HCT116 (cell line): Measurements from ENCODE around the gene IL1RL1. TPM values are rescaled to one million over a fixed set of nuclear protein-coding genes. Genes with fewer than 3 reads are reported as not detected.
"Not testable (repeated sequence)": the region's sequence is repeated elsewhere in the genome, so short reads cannot be mapped to it uniquely, and the experiment has no call there.

Experiments used
- ATAC-seq: fragments of 200-7000 bp; cut with Tn5 transposase; 2 replicates; pipeline ENCODE4 v1.9.1; 2020; ENCODE audit warnings: mild to moderate bottlenecking, moderate library complexity
- BruUV-seq: library from RNA; stranded (reverse); fragments of 400-500 nt; replicated peaks from 2 replicates; lab custom pipeline; 2021; lab: Mats Ljungman, UMichigan
- CTCF ChIA-PET: fragments of 300-600 bp; sonication (Branson Sonifier 250); formaldehyde crosslinking; loops from one replicate; lab custom pipeline; 2021; ENCODE audit warnings: antibody characterized with exemption; lab: Charles Lee
- POLR2A ChIA-PET: fragments of 300-600, 350-600 bp; sonication (Branson Sonifier 250); formaldehyde crosslinking; loops from one replicate; lab custom pipeline; 2021; ENCODE audit warnings: antibody characterized with exemption; lab: Charles Lee
- RAD21 ChIA-PET, 2 experiments: fragments of 300-600 bp; sonication (Branson Sonifier 250); formaldehyde crosslinking; loops; one replicate each; lab custom pipeline; 2023; ENCODE audit warnings: low total read pairs in 2 of 2; ENCODE audit not compliant: uncharacterized antibody in 2 of 2, unreplicated experiment in 2 of 2, low non-redundant PET in 1 of 2; lab: Charles Lee
- DNase-seq: peaks from one replicate; pipeline ENCODE4 v3.0.0-alpha.2; 2010; ENCODE audit warnings: low read depth, low spot score
- H2AFZ ChIP-seq: fragments of 200-600 bp; shearing (Covaris generic), sonication (generic); 2 replicates; pipeline ENCODE4 v1.6.1; 2017; ENCODE audit warnings: low read depth, mixed run types, mixed read lengths, antibody characterized with exemption, low read length; ENCODE audit not compliant: poor library complexity, severe bottlenecking
- H3K27ac ChIP-seq: 2 replicates; pipeline ENCODE4 v1.5.1; 2012; ENCODE audit warnings: low read depth, low read length
- H3K27me3 ChIP-seq: fragments of 200-600 bp; sonication (generic); 2 replicates; pipeline ENCODE4 v1.6.1; 2016; ENCODE audit warnings: mixed run types, low read length, mixed read lengths; ENCODE audit not compliant: insufficient read depth
- H3K36me3 ChIP-seq, 2 experiments: fragments of 200-500 bp in 1 of 2; fragments of 200-600 bp in 1 of 2; sonication (Bioruptor generic) in 1 of 2; sonication (generic) in 1 of 2; 2 replicates each; pipeline versions ENCODE4 v1.5.1 to v1.6.1; 2014 to 2016; ENCODE audit warnings: low read length in 2 of 2, inconsistent platforms in 1 of 2, mixed read lengths in 1 of 2, mixed run types in 1 of 2; ENCODE audit not compliant: insufficient read depth in 2 of 2, control insufficient read depth in 1 of 2
- H3K4me1 ChIP-seq, 2 experiments: fragments of 200-600 bp in 1 of 2; sonication (generic) in 1 of 2; 2 replicates each; pipeline versions ENCODE4 v1.5.1 to v1.6.1; 2012 to 2017; ENCODE audit warnings: low read length in 2 of 2, inconsistent platforms in 1 of 2, mild to moderate bottlenecking in 1 of 2, mixed read lengths in 1 of 2, mixed run types in 1 of 2, moderate library complexity in 1 of 2; ENCODE audit not compliant: insufficient read depth in 2 of 2, control insufficient read depth in 1 of 2
- H3K4me2 ChIP-seq: fragments of 200-600 bp; sonication (generic); 2 replicates; pipeline ENCODE4 v1.6.1; 2017; ENCODE audit warnings: mixed run types, low read length, mixed read lengths
- H3K4me3 ChIP-seq, 2 experiments: fragments of 200-600 bp in 1 of 2; sonication (generic) in 1 of 2; replicated peaks in 1 of 2; 2 replicates each; pipeline ENCODE4 v1.5.1; 2011 to 2016; ENCODE audit warnings: low read length in 2 of 2, control low read depth in 1 of 2, low read depth in 1 of 2, mild to moderate bottlenecking in 1 of 2, mixed read lengths in 1 of 2, mixed run types in 1 of 2
- H3K79me2 ChIP-seq: fragments of 200-600 bp; sonication (generic); 2 replicates; pipeline ENCODE4 v1.6.1; 2017; ENCODE audit warnings: mild to moderate bottlenecking, mixed run types, low read length, moderate library complexity, mixed read lengths; ENCODE audit not compliant: insufficient read depth
- H3K9ac ChIP-seq: fragments of 200-600 bp; sonication (generic); 2 replicates; pipeline ENCODE4 v1.6.1; 2016; ENCODE audit warnings: low read length, mixed read lengths
- H3K9me2 ChIP-seq: fragments of 200-600 bp; sonication (generic), shearing (Covaris generic); 2 replicates; pipeline ENCODE4 v1.6.1; 2017; ENCODE audit warnings: mixed run types, mild to moderate bottlenecking, moderate library complexity; ENCODE audit not compliant: insufficient read depth
- H3K9me3 ChIP-seq, 2 experiments: fragments of 200-500 bp in 1 of 2; fragments of 200-600 bp in 1 of 2; sonication (Bioruptor generic) in 1 of 2; sonication (generic) in 1 of 2; 2 replicates each; pipeline ENCODE4 v1.6.1; 2014 to 2017; ENCODE audit warnings: low read length in 2 of 2, mixed read lengths in 2 of 2, inconsistent platforms in 1 of 2, low read depth in 1 of 2, mild to moderate bottlenecking in 1 of 2, mixed run types in 1 of 2, moderate library complexity in 1 of 2; ENCODE audit not compliant: control insufficient read depth in 1 of 2, insufficient read depth in 1 of 2
- H4K20me1 ChIP-seq: fragments of 200-600 bp; sonication (generic), shearing (Covaris generic); 2 replicates; pipeline ENCODE4 v1.6.1; 2017; ENCODE audit warnings: mixed run types, mild to moderate bottlenecking, moderate library complexity; ENCODE audit not compliant: insufficient read depth
- ATF3 ChIP-seq: IDR thresholded peaks from 2 replicates; pipeline ENCODE4 v1.6.1; 2012
- CBX3 ChIP-seq: IDR thresholded peaks from 2 replicates; pipeline ENCODE4 v1.6.1; 2012; ENCODE audit warnings: low read depth
- CEBPB ChIP-seq: IDR thresholded peaks from 2 replicates; pipeline ENCODE4 v1.6.1; 2012; ENCODE audit warnings: low read depth
- EGR1 ChIP-seq: IDR thresholded peaks from 2 replicates; pipeline ENCODE4 v1.6.1; 2012; ENCODE audit warnings: low read depth
- ELF1 ChIP-seq: IDR thresholded peaks from 2 replicates; pipeline ENCODE4 v1.6.1; 2012; ENCODE audit warnings: low read depth, borderline replicate concordance
- EZH2 ChIP-seq: fragments of 200-600 bp; sonication (generic); IDR thresholded peaks from 2 replicates; pipeline ENCODE4 v1.6.1; 2017; ENCODE audit warnings: antibody characterized with exemption, mixed run types
- FOSL1 ChIP-seq: IDR thresholded peaks from 2 replicates; pipeline ENCODE4 v1.6.1; 2012; ENCODE audit warnings: low read depth
- JUND ChIP-seq: IDR thresholded peaks from 2 replicates; pipeline ENCODE4 v1.6.1; 2012
- POLR2A ChIP-seq: IDR thresholded peaks from 2 replicates; pipeline ENCODE4 v1.7.0; 2011; ENCODE audit warnings: borderline replicate concordance; ENCODE audit not compliant: insufficient read depth, insufficient read length; ENCODE audit errors: extremely low read depth
- POLR2AphosphoS5 ChIP-seq: IDR thresholded peaks from 2 replicates; pipeline ENCODE4 v1.6.1; 2011; ENCODE audit warnings: mild to moderate bottlenecking, low read depth, low read length, moderate library complexity
- RAD21 ChIP-seq: IDR thresholded peaks from 2 replicates; pipeline ENCODE4 v1.6.1; 2012; ENCODE audit warnings: low read depth, mild to moderate bottlenecking
- REST ChIP-seq: IDR thresholded peaks from 2 replicates; pipeline ENCODE4 v1.6.1; 2012; ENCODE audit warnings: low read depth
- SIN3A ChIP-seq: IDR thresholded peaks from 2 replicates; pipeline ENCODE4 v1.6.1; 2012; ENCODE audit warnings: low read depth
- SP1 ChIP-seq: IDR thresholded peaks from 2 replicates; pipeline ENCODE4 v1.6.1; 2012; ENCODE audit warnings: low read depth
- SRF ChIP-seq: IDR thresholded peaks from 2 replicates; pipeline ENCODE4 v1.6.1; 2012; ENCODE audit warnings: low read depth
- TCF7L2 ChIP-seq: IDR thresholded peaks from 2 replicates; pipeline ENCODE4 v1.7.0; 2011; ENCODE audit warnings: borderline replicate concordance, inconsistent platforms; ENCODE audit not compliant: insufficient read depth, insufficient read length; ENCODE audit errors: extremely low read depth
- YY1 ChIP-seq: IDR thresholded peaks from 2 replicates; pipeline ENCODE4 v1.6.1; 2011; ENCODE audit warnings: low read length, low read depth, moderate library complexity, mild to moderate bottlenecking; ENCODE audit not compliant: insufficient replicate concordance; ENCODE audit errors: extremely low read depth
- ZBTB33 ChIP-seq: IDR thresholded peaks from 2 replicates; pipeline ENCODE4 v1.6.1; 2011; ENCODE audit warnings: mild to moderate bottlenecking, low read length, moderate library complexity; ENCODE audit not compliant: insufficient replicate concordance; ENCODE audit errors: extremely low read depth
- ZNF274 ChIP-seq: fragments of 200-500 bp; sonication (Bioruptor generic); IDR thresholded peaks from 2 replicates; pipeline ENCODE4 v1.6.1; 2014; ENCODE audit warnings: mild to moderate bottlenecking, low read depth, low read length, inconsistent platforms
- intact Hi-C: fragments of 100-400 bp; cut with micrococcal nuclease; formaldehyde crosslinking; loops from 2 replicates; pipeline ENCODE4 v1.10.0; 2022
- total RNA-seq: library from RNA; stranded (reverse); gene quantifications from one replicate; pipeline ENCODE4 v1.2.1, GENCODE V29; 2021; ENCODE audit not compliant: unreplicated experiment

The IL1RL1 gene
- total RNA-seq, 1 experiment from 2014 or later: not detected

GRCh38 chr2:102321941-102322719, 10.8 kb downstream of the IL1RL1 start:
- H3K4me1 ChIP-seq: no peaks in the 10 kb centered on the region
- no peak overlapping the region for H3K4me2 ChIP-seq
- ATAC-seq: no peak
- H4K20me1 ChIP-seq: no peaks in the 10 kb centered on the region
- no peak overlapping the region for H3K9ac ChIP-seq
- no peak overlapping the region for H2AFZ ChIP-seq
- no peak for TF ChIP-seq REST
- no peak for TF ChIP-seq CEBPB
- no peak for TF ChIP-seq ZNF274
- TF ChIP-seq RAD21: no peak
- no peak for TF ChIP-seq POLR2AphosphoS5
- TF ChIP-seq YY1: no peak
- no peak for TF ChIP-seq ATF3
- no peak for TF ChIP-seq ELF1
- no peak for TF ChIP-seq FOSL1
- no peak for TF ChIP-seq SRF
- TF ChIP-seq SIN3A: no peak
- no peak for TF ChIP-seq TCF7L2
- TF ChIP-seq JUND: no peak
- TF ChIP-seq ZBTB33: no peak
- no peak for TF ChIP-seq POLR2A
- no peak for TF ChIP-seq EZH2
- no peak for TF ChIP-seq EGR1
- no peak for TF ChIP-seq SP1
- TF ChIP-seq CBX3: no peak
- ChIA-PET POLR2A (no interaction called here), CTCF (no interaction called here), RAD21 (no interaction called here)
- H3K9me3 ChIP-seq: no peaks in the 10 kb centered on the region
- H3K36me3 ChIP-seq: no peaks in the 10 kb centered on the region
- no peak overlapping the region for H3K27ac ChIP-seq
- H3K9me2 ChIP-seq: no peaks in the 10 kb centered on the region
- intact Hi-C loops: no loop called here
- H3K27me3 ChIP-seq: no peaks in the 10 kb centered on the region
- BruUV-seq: no TSS peak
- no peak overlapping the region for H3K4me3 ChIP-seq
- no peaks in the 10 kb centered on the region for H3K79me2 ChIP-seq
- no peak for DNase-seq

- DNase-seq, H3K9me2 ChIP-seq, H3K79me2 ChIP-seq, H3K4me3 ChIP-seq, H4K20me1 ChIP-seq, H3K9me3 ChIP-seq, RAD21 ChIA-PET, H3K27ac ChIP-seq, H3K4me1 ChIP-seq, intact Hi-C loops, BruUV-seq, H3K27me3 ChIP-seq, H2AFZ ChIP-seq, POLR2A ChIA-PET, H3K4me2 ChIP-seq, ATAC-seq, H3K9ac ChIP-seq, H3K36me3 ChIP-seq, CTCF ChIA-PET: not testable (repeated sequence)
Measured at GRCh38 chr2:102324914-102325313, 13.6 kb downstream of the IL1RL1 start.
